SK-N-MC (cell line): ENCODE data around the gene NFATC2.

Experiments
- EZH2 ChIP-seq: fragments of 200-600 bp; sonication (generic); IDR thresholded peaks from one replicate; pipeline ENCODE4 v1.6.1; 2017; ENCODE audit warnings: antibody characterized with exemption
- FOXP2 ChIP-seq: optimal IDR thresholded peaks from 2 replicates; pipeline ENCODE3; 2011; ENCODE audit warnings: mild to moderate bottlenecking, moderate library complexity; ENCODE audit not compliant: insufficient read depth; ENCODE audit errors: extremely low read length, control extremely low read depth
- POLR2AphosphoS5 ChIP-seq: IDR thresholded peaks from 2 replicates; pipeline ENCODE4 v1.6.1; 2012; ENCODE audit warnings: mild to moderate bottlenecking, low read depth, low read length, borderline replicate concordance

- no peak for TF ChIP-seq POLR2AphosphoS5
- no peak for TF ChIP-seq EZH2
- no peak for TF ChIP-seq FOXP2
These were observed 115.5 kb downstream of the NFATC2 start for GRCh38 chr20:51426718-51427650.
